ENCODE data around the gene HAUS8.
"Not testable (repeated sequence)": the region's sequence is repeated elsewhere in the genome, so short reads cannot be mapped to it uniquely, and the experiment has no call there.

HAUS8 gene, protein sequence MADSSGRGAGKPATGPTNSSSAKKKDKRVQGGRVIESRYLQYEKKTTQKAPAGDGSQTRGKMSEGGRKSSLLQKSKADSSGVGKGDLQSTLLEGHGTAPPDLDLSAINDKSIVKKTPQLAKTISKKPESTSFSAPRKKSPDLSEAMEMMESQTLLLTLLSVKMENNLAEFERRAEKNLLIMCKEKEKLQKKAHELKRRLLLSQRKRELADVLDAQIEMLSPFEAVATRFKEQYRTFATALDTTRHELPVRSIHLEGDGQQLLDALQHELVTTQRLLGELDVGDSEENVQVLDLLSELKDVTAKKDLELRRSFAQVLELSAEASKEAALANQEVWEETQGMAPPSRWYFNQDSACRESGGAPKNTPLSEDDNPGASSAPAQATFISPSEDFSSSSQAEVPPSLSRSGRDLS

GRCh38 chr19:17075035-17075863 lies at the start of gene HAUS8, which contains the start of gene MYO9B:
Gene HAUS8, minus strand, starts transcription at chr19:17075452. Its CDS starts 30 bp downstream, at chr19:17075422.
Gene MYO9B, plus strand, starts transcription at chr19:17075777. Its CDS starts 25,941 bp downstream, at chr19:17101718.
- ATAC-seq (peak; percentile 89), DNase-seq (peak; percentile 99)

- DNase-seq (no peak), ATAC-seq (no peak)
Measured at GRCh38 chr19:17124025-17124424, 48.8 kb upstream of the HAUS8 start.

GRCh38 chr19:17123041-17123440 lies 47.8 kb upstream of the HAUS8 start:
- no peak for ATAC-seq
- DNase-seq = no peak

GRCh38 chr19:17121736-17122293 lies 46.6 kb upstream of the HAUS8 start:
- no peak for ATAC-seq
- DNase-seq = no peak

- ATAC-seq (no peak), DNase-seq (no peak)
Measured at GRCh38 chr19:17118957-17119356, 43.7 kb upstream of the HAUS8 start.

DNA sequence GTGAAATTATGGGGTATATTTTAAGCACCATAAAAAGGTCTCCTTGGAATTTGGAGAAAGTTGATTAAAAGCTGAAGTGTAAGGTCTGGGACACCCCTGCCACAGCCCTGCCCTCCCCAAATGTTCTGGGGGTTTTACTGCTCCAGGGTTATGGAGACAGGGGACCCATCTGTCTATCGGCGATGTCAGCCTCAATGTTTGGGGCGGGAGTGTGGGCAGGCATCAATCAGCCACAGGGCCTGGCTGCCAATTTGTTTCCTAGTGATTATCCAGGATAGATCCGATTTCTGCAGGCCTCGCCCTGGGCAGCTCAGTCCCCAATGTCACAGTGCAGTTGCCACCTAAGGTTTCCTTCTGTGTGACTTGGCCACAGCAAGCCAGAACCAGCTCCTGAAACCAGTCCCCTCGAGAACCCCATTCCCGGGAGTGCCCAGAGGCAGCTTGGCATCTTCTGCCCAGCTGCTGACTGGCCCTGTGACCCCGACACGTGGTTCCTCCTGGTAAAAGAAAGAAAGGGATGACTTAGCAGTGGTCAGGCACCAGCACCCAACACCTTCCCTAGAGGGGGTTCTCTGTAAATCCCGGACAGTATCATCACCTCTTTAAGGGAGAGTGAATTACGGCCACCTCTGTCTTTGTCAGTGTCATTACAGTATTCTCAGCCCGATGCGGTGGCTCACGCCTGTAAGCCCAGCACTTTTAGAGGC lies 41.9 kb upstream of the HAUS8 start:
- no peak for DNase-seq
- ATAC-seq = no peak

DNA sequence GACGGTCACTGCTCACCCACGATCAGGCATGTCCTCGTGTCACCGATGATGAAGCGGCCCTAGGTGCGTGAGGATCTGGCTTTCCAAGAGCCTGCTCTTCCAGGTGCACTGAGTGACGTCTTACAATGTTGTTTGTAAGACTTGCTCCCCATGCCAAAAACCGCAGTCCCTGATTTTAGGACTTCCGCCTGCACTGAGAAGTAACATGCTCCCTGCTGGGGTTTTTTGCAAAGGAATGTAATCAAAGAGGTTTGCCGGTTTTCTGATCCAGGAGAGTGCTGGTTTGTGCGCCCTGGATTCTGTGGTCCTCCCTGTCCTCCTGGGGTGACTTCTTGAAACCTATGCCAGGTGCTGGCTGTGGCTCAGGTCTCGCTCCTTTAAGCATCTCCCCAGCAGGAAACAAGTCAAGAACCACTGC lies 39.2 kb upstream of the HAUS8 start:
- ATAC-seq = no peak
- no peak for DNase-seq

DNA sequence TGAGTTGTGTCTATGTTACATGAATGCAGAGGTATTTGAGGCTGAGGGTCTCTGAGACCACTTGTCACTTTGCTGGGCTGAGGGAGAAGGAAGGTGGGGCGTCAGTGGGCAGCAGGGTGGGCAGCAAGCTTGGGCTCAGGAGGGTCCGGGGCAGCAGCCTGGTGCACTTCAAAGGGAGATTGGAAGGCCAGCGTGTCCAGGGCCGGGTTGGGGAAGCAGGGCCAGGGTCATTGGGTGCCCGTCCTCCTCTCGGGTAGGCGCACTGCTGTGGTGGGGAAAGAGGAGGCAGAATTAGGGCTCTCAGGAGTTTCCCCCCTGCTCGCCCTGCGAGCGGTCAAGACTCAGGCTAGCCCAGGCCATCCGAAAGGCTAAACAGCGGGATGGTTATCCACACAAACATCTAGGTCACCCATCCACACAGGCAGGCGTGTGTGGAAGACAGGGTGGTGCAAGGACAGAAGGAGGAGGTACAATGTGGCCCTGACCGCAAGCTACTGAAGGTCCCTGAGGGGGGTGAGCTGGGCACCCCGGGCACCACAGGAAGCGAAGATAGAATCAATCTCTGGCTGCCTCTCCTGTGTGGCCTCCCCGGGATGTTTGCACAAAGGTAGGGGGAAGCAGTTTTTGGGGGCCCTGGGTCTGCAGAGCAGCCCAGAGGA lies 38.0 kb upstream of the HAUS8 start:
- DNase-seq (no peak), ATAC-seq (no peak)

DNA sequence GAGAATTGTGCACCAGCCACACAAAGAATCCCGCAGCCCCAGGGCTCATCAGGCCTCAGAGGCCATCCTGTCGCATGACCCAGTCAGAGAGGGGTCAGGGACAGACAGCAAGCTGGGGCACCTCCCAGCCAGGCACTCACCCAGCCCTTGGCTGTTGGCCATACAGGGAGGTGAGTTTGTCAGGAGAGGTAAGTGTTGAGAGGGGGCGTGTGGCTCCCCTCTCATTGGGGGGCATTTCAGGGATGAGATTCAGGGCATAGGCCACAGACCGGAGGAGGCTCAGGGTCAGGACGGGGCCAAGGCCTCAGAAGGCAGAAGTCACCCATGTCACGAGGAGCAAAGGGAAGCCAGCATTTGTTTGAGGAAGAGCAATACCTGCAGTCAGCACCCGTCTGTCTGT lies 37.4 kb upstream of the HAUS8 start:
- DNase-seq (no peak), ATAC-seq (no peak)

- ATAC-seq (no peak), DNase-seq (no peak)
Measured at GRCh38 chr19:17112271-17112670, 37.0 kb upstream of the HAUS8 start.

DNA sequence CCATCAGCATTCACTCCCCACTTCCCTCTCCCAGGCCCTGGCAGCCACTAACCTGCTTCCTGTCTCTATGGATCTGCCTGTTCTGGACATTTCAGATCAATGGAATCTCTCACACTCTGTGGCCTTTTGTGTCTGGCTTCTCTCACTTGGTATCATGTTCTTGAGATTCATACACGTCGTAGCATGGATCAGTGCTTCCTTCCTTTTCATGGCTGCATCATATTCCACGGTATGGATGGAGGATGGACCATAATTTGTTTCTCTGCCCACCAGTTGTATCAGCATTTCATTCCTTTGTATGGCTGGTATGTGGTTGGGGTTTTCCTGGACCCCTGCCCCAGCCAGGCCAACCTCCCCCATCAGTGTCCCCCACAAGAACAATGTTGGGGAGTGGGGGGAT lies 36.5 kb upstream of the HAUS8 start:
- no peak for ATAC-seq
- no peak for DNase-seq

DNA sequence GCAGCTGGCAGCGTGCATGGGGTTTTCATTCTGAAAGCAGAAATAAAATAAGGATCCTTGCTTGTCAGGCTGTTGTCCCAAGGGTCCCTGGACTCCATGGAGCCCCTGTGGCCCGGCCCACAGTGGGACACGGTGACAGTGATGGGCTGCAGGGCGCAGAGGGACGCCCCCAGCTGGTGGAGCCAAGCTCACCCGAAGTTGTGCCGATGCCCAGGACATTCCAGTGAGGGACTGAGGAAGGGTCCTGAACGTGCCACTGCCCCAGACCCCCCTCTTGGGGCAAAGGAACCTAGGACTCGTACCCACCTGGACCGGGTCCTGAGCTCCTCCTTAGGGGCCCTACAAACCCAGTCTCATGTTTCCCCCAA lies 35.3 kb upstream of the HAUS8 start:
- no peak for DNase-seq
- no peak for ATAC-seq

GRCh38 chr19:17109962-17110598 lies 34.8 kb upstream of the HAUS8 start:
- peak; percentile 53 for DNase-seq
- ATAC-seq = peak; percentile 55

DNA sequence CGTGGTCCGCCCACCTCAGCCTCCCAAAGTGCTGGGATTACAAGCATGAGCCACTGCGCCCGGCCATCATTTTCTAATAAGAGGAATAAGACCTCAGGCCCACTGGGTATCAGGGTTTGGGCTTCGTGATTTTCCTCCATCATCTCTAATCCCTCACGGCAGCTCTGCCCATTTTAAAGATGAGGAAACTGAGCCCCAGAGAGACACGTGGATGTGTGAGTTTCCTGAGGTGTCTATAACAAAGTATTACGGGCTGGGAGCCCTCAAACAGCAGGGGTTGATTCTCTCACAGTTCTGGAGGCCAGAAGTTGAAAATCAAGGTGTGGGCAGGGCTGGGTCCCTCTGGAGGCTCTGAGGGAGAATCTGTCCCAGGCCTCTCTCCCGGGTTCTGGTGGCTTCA lies 34.0 kb upstream of the HAUS8 start:
- DNase-seq = no peak
- no peak for ATAC-seq

GRCh38 chr19:17108453-17108784 lies 33.2 kb upstream of the HAUS8 start:
- ATAC-seq (no peak), DNase-seq (no peak)

- DNase-seq = peak; percentile 26
- peak; percentile 59 for ATAC-seq
Measured at GRCh38 chr19:17107546-17108452, 32.5 kb upstream of the HAUS8 start.

DNA sequence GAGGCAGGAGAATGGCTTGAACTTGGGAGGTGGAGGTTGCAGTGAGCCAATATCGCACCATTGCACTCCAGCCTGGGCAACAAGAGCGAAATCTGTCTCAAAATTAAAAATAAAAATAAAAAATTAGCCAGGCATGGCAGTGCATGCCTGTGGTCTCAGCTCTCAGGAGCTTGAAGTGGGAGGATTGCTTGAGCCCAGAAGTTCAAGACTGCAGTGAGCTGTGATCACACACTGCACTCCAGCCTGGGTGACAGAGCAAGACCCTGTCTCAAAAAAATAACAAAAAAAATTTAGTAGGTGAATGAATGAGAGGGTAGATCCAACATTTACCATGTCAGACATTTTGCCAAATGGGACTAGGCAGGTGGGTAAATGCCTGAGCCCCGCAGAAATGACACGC lies 31.7 kb upstream of the HAUS8 start:
- not testable (repeated sequence) for ATAC-seq, DNase-seq

DNA sequence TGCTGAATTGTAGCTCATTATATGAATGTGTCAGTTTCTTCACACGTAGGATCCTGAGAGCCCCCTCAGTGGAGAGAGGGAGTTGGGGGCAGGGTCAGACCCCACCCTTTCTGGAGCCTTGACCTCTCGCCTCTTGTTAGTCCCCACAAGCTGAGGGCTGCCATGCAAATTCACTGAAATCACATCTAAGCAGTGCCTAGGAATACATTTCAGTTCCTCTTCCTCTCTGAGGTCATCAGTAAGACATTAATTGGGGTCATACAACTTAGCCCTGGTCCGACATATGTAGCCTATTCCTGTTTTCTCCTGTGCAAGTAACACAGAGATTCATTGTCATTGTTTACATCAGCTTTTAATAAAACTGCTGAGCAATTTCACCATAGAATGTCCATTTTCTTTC lies 30.3 kb upstream of the HAUS8 start:
- ATAC-seq (no peak), DNase-seq (no peak)

DNA sequence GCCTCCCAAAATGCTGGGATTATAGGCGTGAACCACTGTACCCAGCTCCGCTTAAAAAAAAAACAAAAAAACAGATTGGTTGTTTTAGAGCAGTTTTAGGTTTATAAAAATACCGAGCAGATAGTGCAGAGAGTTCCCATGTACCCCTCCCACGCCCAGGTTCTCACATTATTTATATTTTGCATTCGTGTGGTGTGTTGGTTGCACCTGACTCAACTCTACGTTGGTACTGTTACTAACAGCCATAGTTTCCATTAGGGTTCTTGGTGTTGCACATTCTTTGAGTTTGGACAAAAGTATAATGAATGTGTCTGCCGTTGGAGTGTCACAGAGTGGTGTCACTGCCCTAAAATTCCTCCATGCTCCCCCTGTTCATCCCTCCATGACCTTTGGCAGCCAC lies 29.4 kb upstream of the HAUS8 start:
- ATAC-seq (no peak), DNase-seq (no peak)

DNA sequence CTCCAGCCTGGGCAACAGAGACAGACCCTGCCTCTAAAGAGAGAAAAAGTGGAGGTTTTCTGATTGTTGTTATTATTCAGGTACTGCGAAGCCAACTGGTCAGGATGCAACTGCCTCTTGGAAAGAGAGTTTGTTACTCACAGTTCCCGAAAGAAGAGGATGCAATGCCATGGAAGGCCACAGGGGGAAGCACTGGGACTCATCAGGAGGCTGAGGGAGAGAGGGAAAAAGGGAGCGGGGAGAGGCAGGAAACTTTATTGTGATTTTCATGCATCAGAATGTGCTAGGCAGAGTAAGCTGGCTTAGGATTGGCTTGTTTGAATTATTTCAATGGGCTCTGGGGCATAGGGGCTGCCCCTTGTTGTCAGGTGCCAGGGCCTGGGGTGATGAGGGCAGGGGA lies 27.9 kb upstream of the HAUS8 start:
- DNase-seq = no peak
- no peak for ATAC-seq

All from stimulated activated naive CD8-positive, alpha-beta T cell treated with anti-CD3 and anti-CD28 coated beads, Interleukin-15, Interleukin-2, amounts not matched to agents 100 U/mL and 50 U/mL, for 24 hours (primary cell).